ENCODE results near the gene SUZ12.
"Not testable (repeated sequence)": the region's sequence is repeated elsewhere in the genome, so short reads cannot be mapped to it uniquely, and the experiment has no call there.

The SUZ12 gene

GRCh38 chr17:31936615-31937609, at the start of gene SUZ12:
Gene SUZ12, plus strand, starts transcription at chr17:31937007. Its CDS starts 240 bp downstream, at chr17:31937247.
- not testable (repeated sequence) for DNase-seq (ENCODE audit: insufficient read length, low spot score); FAIRE-seq

- no peak for TF ChIP-seq CTCF (IDR thresholded peaks at IDR 0.05; ENCODE audit: insufficient read depth, missing control alignments)
- FAIRE-seq (no peak), DNase-seq (ENCODE audit: insufficient read length, low spot score) (no peak)
These were observed 48.7 kb upstream of the SUZ12 start for GRCh38 chr17:31888124-31888523.

- DNase-seq (ENCODE audit: insufficient read length, low spot score) (no peak), FAIRE-seq (no peak)
- TF ChIP-seq CTCF (IDR thresholded peaks at IDR 0.05; ENCODE audit: insufficient read depth, missing control alignments), result no peak
These were observed 35.9 kb upstream of the SUZ12 start for GRCh38 chr17:31900877-31901276.

DNA sequence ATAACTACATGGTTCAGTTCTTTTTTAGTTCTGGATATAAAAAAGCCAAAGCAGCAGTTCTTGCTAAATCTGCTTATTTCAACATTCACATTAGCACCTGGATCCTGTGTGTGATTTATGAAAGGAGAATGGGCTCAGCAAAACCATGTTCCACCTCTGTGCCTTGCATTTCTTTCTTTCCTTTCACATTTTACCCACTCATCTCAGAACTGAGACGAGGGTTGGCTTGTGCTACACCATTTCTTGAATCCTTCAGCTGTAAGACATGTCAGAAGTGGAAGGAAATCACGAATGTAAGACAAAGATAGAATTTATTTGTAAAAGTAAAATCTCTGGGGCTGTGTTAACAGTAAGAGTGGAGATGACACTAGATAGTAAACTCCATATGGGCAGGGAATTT, 34.1 kb upstream of the SUZ12 start:
- no peak for FAIRE-seq
- no peak for TF ChIP-seq CTCF (IDR thresholded peaks at IDR 0.05; ENCODE audit: insufficient read depth, missing control alignments)
- no peak for DNase-seq (ENCODE audit: insufficient read length, low spot score)

GRCh38 chr17:31903401-31903800, 33.4 kb upstream of the SUZ12 start:
- FAIRE-seq, result no peak

GRCh38 chr17:31907342-31907962, 29.4 kb upstream of the SUZ12 start:
- FAIRE-seq, result no peak
- no peak for DNase-seq (ENCODE audit: insufficient read length, low spot score)
- no peak for TF ChIP-seq CTCF (IDR thresholded peaks at IDR 0.05; ENCODE audit: insufficient read depth, missing control alignments)

More at GRCh38 chr17:31903401-31903800, 33.4 kb upstream of the SUZ12 start:
- no peak for DNase-seq (ENCODE audit: insufficient read length, low spot score)
- no peak for TF ChIP-seq CTCF (IDR thresholded peaks at IDR 0.05; ENCODE audit: insufficient read depth, missing control alignments)

GRCh38 chr17:31908386-31908785, 28.4 kb upstream of the SUZ12 start:
- DNase-seq (ENCODE audit: insufficient read length, low spot score), result no peak
- no peak for FAIRE-seq
- TF ChIP-seq CTCF (IDR thresholded peaks at IDR 0.05; ENCODE audit: insufficient read depth, missing control alignments), result no peak
